ENCODE data around the gene ITPR1. TPM values are rescaled to one million over a fixed set of nuclear protein-coding genes. Genes with fewer than 3 reads are reported as not detected.
"Not testable (repeated sequence)": the region's sequence is repeated elsewhere in the genome, so short reads cannot be mapped to it uniquely, and the experiment has no call there.

Gene ITPR1
- total RNA-seq, 2 donors from 2014 or later, result 29.3 to 29.8 TPM

DNA sequence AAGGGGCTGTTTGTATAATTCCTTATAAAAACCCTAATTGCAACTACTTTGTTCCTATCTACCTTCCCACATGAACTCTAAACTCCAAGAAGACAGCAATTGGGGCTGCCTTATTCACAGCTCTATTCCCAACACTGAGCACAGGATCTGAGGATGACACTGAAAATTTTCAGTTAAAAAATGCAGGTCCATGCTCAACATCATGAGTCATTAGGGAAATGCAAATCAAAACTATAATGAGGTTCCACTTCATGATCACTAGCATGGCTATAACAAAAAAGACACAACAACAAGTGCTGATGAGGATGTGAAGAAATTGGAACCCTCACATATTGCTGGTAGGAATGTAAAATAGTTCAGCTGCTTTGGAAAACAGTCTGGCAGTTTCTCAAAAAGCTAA, 39.0 kb upstream of the ITPR1 start:
- Histone ChIP-seq H3K36me3 (replicated peaks in 1 of 2; ENCODE audit: insufficient read depth in 1 of 2, low read depth in 2 of 2) (no peaks in the 10 kb centered on the region), H3K9me3 (no peaks in the 10 kb centered on the region), H3K4me3 (no peak overlapping the region), H3K27ac (no peak overlapping the region), H3K27me3 (no peaks in the 10 kb centered on the region), H3K4me1 (no peaks in the 10 kb centered on the region)
- ATAC-seq, result no peak
- no peak for DNase-seq
- intact Hi-C loops (cut with DNase I), result no loop called here
- TF ChIP-seq, protein P1, sequence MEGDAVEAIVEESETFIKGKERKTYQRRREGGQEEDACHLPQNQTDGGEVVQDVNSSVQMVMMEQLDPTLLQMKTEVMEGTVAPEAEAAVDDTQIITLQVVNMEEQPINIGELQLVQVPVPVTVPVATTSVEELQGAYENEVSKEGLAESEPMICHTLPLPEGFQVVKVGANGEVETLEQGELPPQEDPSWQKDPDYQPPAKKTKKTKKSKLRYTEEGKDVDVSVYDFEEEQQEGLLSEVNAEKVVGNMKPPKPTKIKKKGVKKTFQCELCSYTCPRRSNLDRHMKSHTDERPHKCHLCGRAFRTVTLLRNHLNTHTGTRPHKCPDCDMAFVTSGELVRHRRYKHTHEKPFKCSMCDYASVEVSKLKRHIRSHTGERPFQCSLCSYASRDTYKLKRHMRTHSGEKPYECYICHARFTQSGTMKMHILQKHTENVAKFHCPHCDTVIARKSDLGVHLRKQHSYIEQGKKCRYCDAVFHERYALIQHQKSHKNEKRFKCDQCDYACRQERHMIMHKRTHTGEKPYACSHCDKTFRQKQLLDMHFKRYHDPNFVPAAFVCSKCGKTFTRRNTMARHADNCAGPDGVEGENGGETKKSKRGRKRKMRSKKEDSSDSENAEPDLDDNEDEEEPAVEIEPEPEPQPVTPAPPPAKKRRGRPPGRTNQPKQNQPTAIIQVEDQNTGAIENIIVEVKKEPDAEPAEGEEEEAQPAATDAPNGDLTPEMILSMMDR (IDR thresholded peaks at IDR 0.05), result no peak
- no peak for TF ChIP-seq POLR2A (IDR thresholded peaks at IDR 0.05)

DNA sequence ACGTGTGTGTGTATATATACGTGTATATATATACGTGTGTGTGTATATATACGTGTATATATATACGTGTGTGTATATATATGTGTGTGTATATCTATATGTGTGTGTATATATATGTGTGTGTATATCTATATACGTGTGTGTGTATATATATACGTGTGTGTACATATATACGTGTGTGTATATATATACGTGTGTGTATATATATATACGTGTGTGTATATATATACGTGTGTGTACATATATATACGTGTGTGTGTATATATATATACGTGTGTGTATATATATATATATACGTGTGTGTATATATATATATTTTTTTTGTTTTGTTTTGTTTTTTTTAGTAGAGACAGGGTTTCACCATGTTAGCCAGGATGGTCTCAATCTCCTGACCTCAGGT, 36.4 kb upstream of the ITPR1 start:
- 82 to 91% methylated on average over 14 of the region's 14 CpGs for WGBS, 2 donors
- intact Hi-C loops (cut with DNase I), result not testable (repeated sequence)

DNA sequence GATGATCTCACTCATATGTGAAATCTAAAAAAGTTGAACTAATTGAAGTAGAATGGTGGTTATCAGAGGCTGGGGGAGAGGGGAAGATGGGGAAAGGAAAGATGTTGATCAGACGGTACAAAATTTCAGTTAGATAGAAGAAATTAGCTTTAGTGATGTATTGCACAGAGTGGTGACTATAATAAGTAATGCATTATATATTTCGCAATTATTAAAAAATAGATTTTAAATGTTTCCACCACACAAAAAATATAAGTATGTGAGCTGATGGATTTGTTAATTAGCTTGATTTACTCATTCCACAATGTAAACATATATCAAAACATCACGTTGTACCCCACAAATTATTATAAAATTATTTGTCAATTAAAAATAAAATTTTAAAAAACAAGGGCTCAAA, 34.2 kb upstream of the ITPR1 start:
- 86 to 87% methylated on average over 3 of the region's 3 CpGs for WGBS, 2 donors
- Histone ChIP-seq H3K27me3 (no peaks in the 10 kb centered on the region), H3K4me1 (no peaks in the 10 kb centered on the region), H3K4me3 (no peak overlapping the region), H3K9me3 (no peaks in the 10 kb centered on the region), H3K36me3 (replicated peaks in 1 of 2; ENCODE audit: insufficient read depth in 1 of 2, low read depth in 2 of 2) (no peaks in the 10 kb centered on the region), H3K27ac (no peak overlapping the region)
- no peak for DNase-seq
- TF ChIP-seq POLR2A (IDR thresholded peaks at IDR 0.05), result no peak
- TF ChIP-seq, protein P1 (IDR thresholded peaks at IDR 0.05), result no peak
- intact Hi-C loops (cut with DNase I), result no loop called here
- ATAC-seq, result no peak

More for the DNA sequence above, 36.4 kb upstream of the ITPR1 start:
- not testable (repeated sequence) for DNase-seq; H3K27ac ChIP-seq; H3K4me1 ChIP-seq; ATAC-seq; H3K4me3 ChIP-seq; H3K36me3 ChIP-seq (replicated peaks in 1 of 2; ENCODE audit: insufficient read depth in 1 of 2, low read depth in 2 of 2); H3K9me3 ChIP-seq; H3K27me3 ChIP-seq

DNA sequence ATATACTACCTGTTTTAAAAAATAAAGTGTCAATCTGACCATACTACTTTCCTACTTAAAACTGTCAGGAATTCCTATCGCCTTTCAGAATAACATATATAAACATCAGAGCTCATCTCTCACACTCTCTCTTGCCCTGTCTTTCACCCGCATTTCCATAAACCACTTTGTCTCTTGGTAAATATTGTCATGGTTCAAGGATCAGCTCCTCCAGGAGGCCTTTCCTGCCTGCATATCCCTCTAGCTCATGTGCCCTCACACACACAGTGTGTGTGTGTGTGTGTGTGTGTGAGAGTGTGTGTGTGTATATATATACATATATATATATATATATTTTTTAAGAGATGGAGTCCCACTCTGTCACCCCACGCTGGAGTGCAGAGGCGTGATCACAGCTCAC, 32.8 kb upstream of the ITPR1 start:
- TF ChIP-seq, protein P1 (IDR thresholded peaks at IDR 0.05), result no peak
- no peak for TF ChIP-seq POLR2A (IDR thresholded peaks at IDR 0.05)
- Histone ChIP-seq H3K4me1 (no peaks in the 10 kb centered on the region), H3K9me3 (no peaks in the 10 kb centered on the region), H3K27me3 (no peaks in the 10 kb centered on the region), H3K36me3 (replicated peaks in 1 of 2; ENCODE audit: insufficient read depth in 1 of 2, low read depth in 2 of 2) (no peaks in the 10 kb centered on the region), H3K4me3 (no peak overlapping the region), H3K27ac (no peak overlapping the region)
- 83 to 93% methylated on average over 4 of the region's 4 CpGs for WGBS, 2 donors
- intact Hi-C loops (cut with DNase I), result no loop called here
- no peak for ATAC-seq
- DNase-seq, result no peak

DNA sequence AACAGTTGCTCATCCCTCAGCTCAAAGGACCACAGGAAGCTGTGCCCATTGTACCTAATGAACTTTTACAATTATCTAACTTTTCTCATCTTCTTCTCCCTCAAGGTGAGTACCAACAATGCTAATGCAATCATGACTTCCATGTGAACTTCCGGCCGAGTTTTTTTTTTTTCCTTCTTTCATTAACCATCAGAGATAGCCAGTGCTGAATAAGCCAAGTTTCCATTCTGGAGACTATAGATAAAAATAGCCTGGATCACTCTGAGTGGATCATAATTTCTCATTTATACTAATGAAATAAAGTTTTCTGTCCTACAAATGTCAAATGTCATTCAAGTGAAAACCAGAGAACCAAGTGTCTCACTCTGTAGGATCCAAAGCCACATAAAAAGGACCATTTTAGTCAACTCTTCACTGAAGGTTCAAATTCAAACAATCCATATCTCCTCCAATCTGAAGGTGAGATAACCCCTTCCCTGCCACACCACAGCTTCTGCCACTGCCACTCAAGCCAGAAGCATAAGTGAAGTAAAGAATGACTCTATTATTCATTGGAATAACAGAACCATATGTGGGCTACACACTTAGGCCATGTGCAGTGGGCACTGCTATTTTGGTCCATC, 31.6 kb upstream of the ITPR1 start:
- Histone ChIP-seq H3K9me3 (no peaks in the 10 kb centered on the region), H3K36me3 (replicated peaks in 1 of 2; ENCODE audit: insufficient read depth in 1 of 2, low read depth in 2 of 2) (no peaks in the 10 kb centered on the region), H3K4me3 (no peak overlapping the region), H3K27ac (no peak overlapping the region), H3K4me1 (peaks cover 7% of the 10 kb centered on the region), H3K27me3 (no peaks in the 10 kb centered on the region)
- 24 to 32% methylated on average over 2 of the region's 2 CpGs for WGBS, 2 donors
- intact Hi-C loops (cut with DNase I), result no loop called here
- no peak for ATAC-seq
- DNase-seq, result no peak
- TF ChIP-seq POLR2A (IDR thresholded peaks at IDR 0.05), result no peak
- TF ChIP-seq, protein P1 (IDR thresholded peaks at IDR 0.05), result no peak
